WTC11 (cell line): ENCODE data around the gene JHY. TPM values are rescaled to one million over a fixed set of nuclear protein-coding genes. Genes with fewer than 3 reads are reported as not detected.

Experiments
- ATAC-seq: fragments of 200-7000 bp; cut with Tn5 transposase; 2 replicates; pipeline ENCODE4 v1.10.0; 2021; ENCODE audit warnings: mild to moderate bottlenecking, moderate library complexity
- CTCF ChIA-PET: fragments of 300-600 bp; sonication (Branson Sonifier 250); formaldehyde crosslinking; loops from one replicate; lab custom pipeline; 2021; ENCODE audit warnings: antibody characterized with exemption; lab: Charles Lee
- POLR2A ChIA-PET: fragments of 350-600 bp; sonication (Branson Sonifier 250); formaldehyde crosslinking; loops from one replicate; lab custom pipeline; 2021; ENCODE audit warnings: antibody characterized with exemption; lab: Charles Lee
- DNase-seq: peaks from one replicate; pipeline ENCODE4 v3.0.0; 2021; ENCODE audit warnings: low spot score
- H3K27ac Mint-ChIP-seq: 2 replicates; pipeline ENCODE4 v1.8.0; 2021; ENCODE audit warnings: mixed read lengths
- H3K27me3 Mint-ChIP-seq: 2 replicates; pipeline ENCODE4 v1.8.0; 2021; ENCODE audit warnings: low read depth, mild to moderate bottlenecking, moderate library complexity, mixed read lengths
- H3K36me3 Mint-ChIP-seq: 2 replicates; pipeline ENCODE4 v1.8.0; 2021; ENCODE audit warnings: mixed read lengths
- H3K4me1 Mint-ChIP-seq: 2 replicates; pipeline ENCODE4 v1.8.0; 2022; ENCODE audit warnings: mixed read lengths
- H3K4me3 Mint-ChIP-seq: 2 replicates; pipeline ENCODE4 v1.8.0; 2021; ENCODE audit warnings: mild to moderate bottlenecking, moderate library complexity, mixed read lengths
- H3K9me3 Mint-ChIP-seq: 2 replicates; pipeline ENCODE4 v1.8.0; 2021; ENCODE audit warnings: mixed read lengths
- ATF6 ChIP-seq: sonication (generic); formaldehyde crosslinking; IDR thresholded peaks from 2 replicates; pipeline ENCODE4 v1.8.1; 2023; ENCODE audit warnings: mild to moderate bottlenecking, missing genetic modification reagents
- FOXJ3 ChIP-seq: sonication (generic); formaldehyde crosslinking; IDR thresholded peaks from 2 replicates; pipeline ENCODE4 v1.9.0; 2021; ENCODE audit warnings: missing genetic modification reagents, mild to moderate bottlenecking, borderline replicate concordance
- JAZF1 ChIP-seq: fragments of 250-450 bp; sonication (Bioruptor Pico); IDR thresholded peaks from 2 replicates; pipeline ENCODE4 v1.9.0; 2021; ENCODE audit warnings: moderate library complexity, mild to moderate bottlenecking, inconsistent platforms
- JUN ChIP-seq: sonication (generic); formaldehyde crosslinking; IDR thresholded peaks from 2 replicates; pipeline ENCODE4 v1.8.0; 2023; ENCODE audit warnings: mild to moderate bottlenecking, missing genetic modification reagents
- MXD4 ChIP-seq: fragments of 250-450 bp; sonication (Bioruptor Pico); IDR thresholded peaks from 2 replicates; pipeline ENCODE4 v1.8.0; 2021; ENCODE audit warnings: mild to moderate bottlenecking, moderate library complexity, borderline replicate concordance
- STAT6 ChIP-seq: sonication (generic); formaldehyde crosslinking; conservative IDR thresholded peaks from 2 replicates; pipeline ENCODE4 v1.8.1; 2023; ENCODE audit warnings: mild to moderate bottlenecking, low read depth, missing genetic modification reagents, moderate library complexity
- TEAD1 ChIP-seq: sonication (generic); formaldehyde crosslinking; IDR thresholded peaks from 2 replicates; pipeline ENCODE4 v1.8.0; 2022; ENCODE audit warnings: mild to moderate bottlenecking, missing genetic modification reagents
- ZMAT4 ChIP-seq: fragments of 250-450 bp; sonication (Bioruptor Pico); IDR thresholded peaks from 2 replicates; pipeline ENCODE4 v1.9.0; 2021; ENCODE audit warnings: mild to moderate bottlenecking
- ZNF317 ChIP-seq: sonication (generic); formaldehyde crosslinking; IDR thresholded peaks from 2 replicates; pipeline ENCODE4 v1.8.1; 2023; ENCODE audit warnings: low read depth, mild to moderate bottlenecking, moderate library complexity, missing genetic modification reagents, borderline replicate concordance
- ZNF396 ChIP-seq: fragments of 250-450 bp; sonication (Bioruptor Pico); IDR thresholded peaks from 2 replicates; pipeline ENCODE4 v1.8.0; 2021; ENCODE audit warnings: mild to moderate bottlenecking, moderate library complexity, borderline replicate concordance
- ZNF512 ChIP-seq: sonication (generic); formaldehyde crosslinking; IDR thresholded peaks from 2 replicates; pipeline ENCODE4 v1.8.1; 2022; ENCODE audit warnings: missing genetic modification reagents, borderline replicate concordance
- total RNA-seq: library from RNA; stranded (reverse); gene quantifications from 3 replicates; pipeline ENCODE4 v1.2.3, GENCODE V29; 2021
- TF ChIP-seq, protein P1 (sequence below): sonication (generic); formaldehyde crosslinking; IDR thresholded peaks from 2 replicates; pipeline ENCODE4 v1.8.1; 2022; ENCODE audit warnings: low read depth, mild to moderate bottlenecking, moderate library complexity, missing genetic modification reagents, borderline replicate concordance
- TF ChIP-seq, protein P2 (sequence below): sonication (generic); formaldehyde crosslinking; IDR thresholded peaks from 2 replicates; pipeline ENCODE4 v1.8.1; 2022; ENCODE audit warnings: mild to moderate bottlenecking, moderate library complexity, missing genetic modification reagents
- TF ChIP-seq, protein P3 (sequence below): fragments of 250-450 bp; sonication (Bioruptor Pico); conservative IDR thresholded peaks from 2 replicates; pipeline ENCODE4 v1.9.0; 2021; ENCODE audit warnings: mild to moderate bottlenecking
- TF ChIP-seq, protein P4 (sequence below): sonication (generic); formaldehyde crosslinking; IDR thresholded peaks from 2 replicates; pipeline ENCODE4 v1.8.1; 2022; ENCODE audit warnings: low read depth, missing genetic modification reagents, borderline replicate concordance
- TF ChIP-seq, protein P5 (sequence below): sonication (generic); formaldehyde crosslinking; IDR thresholded peaks from 2 replicates; pipeline ENCODE4 v1.8.0; 2023; ENCODE audit warnings: mild to moderate bottlenecking, missing genetic modification reagents

Gene JHY
- total RNA-seq, 1 experiment from 2014 or later, result 1.6 TPM

- TF ChIP-seq MXD4 (CRISPR knock-in tag) (no peak), ZNF396 (CRISPR knock-in tag) (no peak), ZMAT4 (CRISPR knock-in tag) (no peak)
- TF ChIP-seq, protein P1, sequence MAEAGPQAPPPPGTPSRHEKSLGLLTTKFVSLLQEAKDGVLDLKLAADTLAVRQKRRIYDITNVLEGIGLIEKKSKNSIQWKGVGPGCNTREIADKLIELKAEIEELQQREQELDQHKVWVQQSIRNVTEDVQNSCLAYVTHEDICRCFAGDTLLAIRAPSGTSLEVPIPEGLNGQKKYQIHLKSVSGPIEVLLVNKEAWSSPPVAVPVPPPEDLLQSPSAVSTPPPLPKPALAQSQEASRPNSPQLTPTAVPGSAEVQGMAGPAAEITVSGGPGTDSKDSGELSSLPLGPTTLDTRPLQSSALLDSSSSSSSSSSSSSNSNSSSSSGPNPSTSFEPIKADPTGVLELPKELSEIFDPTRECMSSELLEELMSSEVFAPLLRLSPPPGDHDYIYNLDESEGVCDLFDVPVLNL (CRISPR knock-in tag), result no peak
These were observed 29.8 kb upstream of the JHY start (continued) for GRCh38 chr11:122852796-122853160.

GRCh38 chr11:122853261-122853660 lies 29.3 kb upstream of the JHY start:
- peaks cover 34% of the 10 kb centered on the region for H3K4me1 Mint-ChIP-seq
- no peak for ATAC-seq
- H3K4me3 Mint-ChIP-seq, result no peak overlapping the region
- POLR2A ChIA-PET, result interaction anchor here (0.7 kb wide), 1 partner anchor 45 kb away, joined by 3 read pairs; no protein-coding TSS in a partner anchor
- 0 out of 2 replicates have a peak overlapping the region, but pooled peaks have one; percentile 50 for H3K27ac Mint-ChIP-seq
- no peaks in the 10 kb centered on the region for H3K27me3 Mint-ChIP-seq
- no peaks in the 10 kb centered on the region for H3K36me3 Mint-ChIP-seq
- no peak for DNase-seq
- no peaks in the 10 kb centered on the region for H3K9me3 Mint-ChIP-seq
- CTCF ChIA-PET, result interaction anchor here (0.7 to 8.1 kb wide), 31 partner anchors 11 to 279 kb away, joined by 3 to 77 read pairs (median 5); partner anchors contain the start of gene UBASH3B
- no peak for TF ChIP-seq JUN (CRISPR knock-in tag)
- no peak for TF ChIP-seq FOXJ3
- TF ChIP-seq TEAD1 (CRISPR knock-in tag), result no peak
- TF ChIP-seq STAT6 (CRISPR knock-in tag), result no peak
- TF ChIP-seq, protein P2, sequence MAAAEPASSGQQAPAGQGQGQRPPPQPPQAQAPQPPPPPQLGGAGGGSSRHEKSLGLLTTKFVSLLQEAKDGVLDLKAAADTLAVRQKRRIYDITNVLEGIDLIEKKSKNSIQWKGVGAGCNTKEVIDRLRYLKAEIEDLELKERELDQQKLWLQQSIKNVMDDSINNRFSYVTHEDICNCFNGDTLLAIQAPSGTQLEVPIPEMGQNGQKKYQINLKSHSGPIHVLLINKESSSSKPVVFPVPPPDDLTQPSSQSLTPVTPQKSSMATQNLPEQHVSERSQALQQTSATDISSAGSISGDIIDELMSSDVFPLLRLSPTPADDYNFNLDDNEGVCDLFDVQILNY (CRISPR knock-in tag), result no peak
- TF ChIP-seq, protein P3, sequence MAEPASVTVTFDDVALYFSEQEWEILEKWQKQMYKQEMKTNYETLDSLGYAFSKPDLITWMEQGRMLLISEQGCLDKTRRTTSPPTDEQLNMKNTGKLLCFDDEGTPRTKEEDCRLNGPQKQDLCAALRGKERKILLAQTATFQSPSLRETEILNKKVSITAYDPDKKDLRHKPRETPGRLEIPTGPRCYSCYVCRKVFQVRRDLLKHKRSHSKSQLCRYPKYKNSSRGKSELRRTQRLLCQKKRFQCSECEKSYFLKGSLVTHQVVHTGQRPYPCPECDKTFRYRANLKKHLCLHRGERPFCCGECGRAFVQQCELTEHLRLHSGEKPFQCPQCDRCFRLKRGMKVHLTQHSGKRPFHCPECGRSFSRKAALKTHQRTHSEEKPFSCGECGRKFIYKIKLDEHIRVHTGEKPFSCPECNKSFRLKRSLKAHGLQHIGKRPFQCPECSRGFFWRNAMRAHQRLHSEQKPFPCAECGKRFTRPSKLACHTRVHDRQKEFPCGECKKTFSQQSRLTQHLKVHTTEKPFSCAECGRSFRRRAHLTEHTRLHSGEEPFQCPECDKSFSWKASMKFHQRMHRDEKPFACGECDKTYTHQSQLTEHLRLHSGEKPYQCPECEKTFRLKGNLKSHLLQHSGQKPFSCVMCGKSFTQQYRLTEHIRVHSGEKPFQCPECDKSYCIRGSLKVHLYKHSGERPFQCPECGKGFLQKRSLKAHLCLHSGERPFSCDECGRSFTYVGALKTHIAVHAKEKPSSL (CRISPR knock-in tag), result no peak
- TF ChIP-seq, protein P4, sequence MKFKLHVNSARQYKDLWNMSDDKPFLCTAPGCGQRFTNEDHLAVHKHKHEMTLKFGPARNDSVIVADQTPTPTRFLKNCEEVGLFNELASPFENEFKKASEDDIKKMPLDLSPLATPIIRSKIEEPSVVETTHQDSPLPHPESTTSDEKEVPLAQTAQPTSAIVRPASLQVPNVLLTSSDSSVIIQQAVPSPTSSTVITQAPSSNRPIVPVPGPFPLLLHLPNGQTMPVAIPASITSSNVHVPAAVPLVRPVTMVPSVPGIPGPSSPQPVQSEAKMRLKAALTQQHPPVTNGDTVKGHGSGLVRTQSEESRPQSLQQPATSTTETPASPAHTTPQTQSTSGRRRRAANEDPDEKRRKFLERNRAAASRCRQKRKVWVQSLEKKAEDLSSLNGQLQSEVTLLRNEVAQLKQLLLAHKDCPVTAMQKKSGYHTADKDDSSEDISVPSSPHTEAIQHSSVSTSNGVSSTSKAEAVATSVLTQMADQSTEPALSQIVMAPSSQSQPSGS (CRISPR knock-in tag), result no peak
- TF ChIP-seq, protein P1 (CRISPR knock-in tag), result no peak
- no peak for TF ChIP-seq JAZF1 (CRISPR knock-in tag)
- no peak for TF ChIP-seq ATF6
- no peak for TF ChIP-seq ZNF512 (CRISPR knock-in tag)
- TF ChIP-seq ZMAT4 (CRISPR knock-in tag), result no peak
- no peak for TF ChIP-seq ZNF317 (CRISPR knock-in tag)
- TF ChIP-seq, protein P5, sequence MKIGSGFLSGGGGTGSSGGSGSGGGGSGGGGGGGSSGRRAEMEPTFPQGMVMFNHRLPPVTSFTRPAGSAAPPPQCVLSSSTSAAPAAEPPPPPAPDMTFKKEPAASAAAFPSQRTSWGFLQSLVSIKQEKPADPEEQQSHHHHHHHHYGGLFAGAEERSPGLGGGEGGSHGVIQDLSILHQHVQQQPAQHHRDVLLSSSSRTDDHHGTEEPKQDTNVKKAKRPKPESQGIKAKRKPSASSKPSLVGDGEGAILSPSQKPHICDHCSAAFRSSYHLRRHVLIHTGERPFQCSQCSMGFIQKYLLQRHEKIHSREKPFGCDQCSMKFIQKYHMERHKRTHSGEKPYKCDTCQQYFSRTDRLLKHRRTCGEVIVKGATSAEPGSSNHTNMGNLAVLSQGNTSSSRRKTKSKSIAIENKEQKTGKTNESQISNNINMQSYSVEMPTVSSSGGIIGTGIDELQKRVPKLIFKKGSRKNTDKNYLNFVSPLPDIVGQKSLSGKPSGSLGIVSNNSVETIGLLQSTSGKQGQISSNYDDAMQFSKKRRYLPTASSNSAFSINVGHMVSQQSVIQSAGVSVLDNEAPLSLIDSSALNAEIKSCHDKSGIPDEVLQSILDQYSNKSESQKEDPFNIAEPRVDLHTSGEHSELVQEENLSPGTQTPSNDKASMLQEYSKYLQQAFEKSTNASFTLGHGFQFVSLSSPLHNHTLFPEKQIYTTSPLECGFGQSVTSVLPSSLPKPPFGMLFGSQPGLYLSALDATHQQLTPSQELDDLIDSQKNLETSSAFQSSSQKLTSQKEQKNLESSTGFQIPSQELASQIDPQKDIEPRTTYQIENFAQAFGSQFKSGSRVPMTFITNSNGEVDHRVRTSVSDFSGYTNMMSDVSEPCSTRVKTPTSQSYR (CRISPR knock-in tag), result no peak
